ENCODE data around the gene SERP2. TPM values are rescaled to one million over a fixed set of nuclear protein-coding genes. Genes with fewer than 3 reads are reported as not detected.

SERP2 gene
- total and polyA plus RNA-seq, 2 of the 13 experiments (the other 11 are each of a cell fraction or from before 2014, with no cell fraction given), result not detected

DNA sequence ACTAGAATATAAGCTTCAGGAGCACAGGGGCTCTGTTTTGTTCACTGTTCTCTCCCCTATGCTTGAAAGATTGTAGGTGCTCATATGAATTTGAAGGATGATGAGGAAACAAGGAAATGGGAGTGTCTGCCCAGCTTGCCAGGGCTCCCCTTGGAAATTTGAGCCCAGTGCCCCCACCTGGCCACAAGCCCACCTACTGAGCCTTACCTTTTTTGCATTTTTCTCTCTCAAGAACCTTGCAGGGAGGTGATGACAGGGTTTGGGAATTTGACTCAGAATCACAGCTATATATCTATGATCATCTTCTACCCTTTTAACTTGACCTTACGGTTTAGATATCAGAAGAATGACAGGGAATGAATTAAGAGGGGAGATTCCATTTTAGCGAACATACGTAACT lies 33.8 kb downstream of the SERP2 start:
- ATAC-seq, result no peak
- Histone ChIP-seq H3K79me2 (ENCODE audit: insufficient read depth, low read length) (no peaks in the 10 kb centered on the region), H3K36me3 (replicated peaks in 1 of 2; ENCODE audit: control insufficient read depth in 1 of 2, insufficient read depth in 2 of 2, low read length in 2 of 2) (no peaks in the 10 kb centered on the region), H3K9ac (ENCODE audit: insufficient read depth, low read depth, low read length) (no peak overlapping the region), H3K27me3 (ENCODE audit: control insufficient read depth in 1 of 2, insufficient read depth in 2 of 2, low read length in 2 of 2) (no peaks in the 10 kb centered on the region; a peak in 2 of 5 replicates), H2AFZ (ENCODE audit: low read length) (no peak overlapping the region), H4K20me1 (ENCODE audit: insufficient read depth, low read length) (no peaks in the 10 kb centered on the region), H3K4me1 (ENCODE audit: insufficient read depth, low read length) (peaks cover 56% of the 10 kb centered on the region), H3K27ac (ENCODE audit: extremely low read length, insufficient read depth, low read length) (no peak overlapping the region), H3K4me3 (replicated peaks in 1 of 3; ENCODE audit: insufficient read depth in 1 of 3, low read depth in 2 of 3, low read length in 3 of 3) (no peak overlapping the region), H3K9me3 (ENCODE audit: low read length) (no peaks in the 10 kb centered on the region), H3K4me2 (ENCODE audit: low read depth, low read length) (no peak overlapping the region)
- FAIRE-seq, result no peak
- in situ Hi-C loops (cut with HindIII; ENCODE audit: extremely low pct_ligation_motif_present, low pct_unique_long_range_greater_than_20kb) (no loop called here), intact Hi-C loops (cut with micrococcal nuclease; ENCODE audit: unreplicated experiment) (no loop called here)
- DNase-seq (ENCODE audit: low spot score), result no peak
- ChIA-PET POLR2A (interaction anchor here (5.2 kb wide), 1 partner anchor 29 kb away, joined by 96 read pairs; no protein-coding TSS in a partner anchor), CTCF (ENCODE audit: low intra/inter-chr PET ratio, low total read pairs) (no interaction called here)
- BruUV-seq (replicated peaks), result no TSS peak
- 75% methylated on average over 3 of the region's 3 CpGs for WGBS (ENCODE audit: low lambda C conversion rate)
- TF ChIP-seq CCAR2 (optimal IDR thresholded peaks at IDR 0.05; ENCODE audit: low read depth, low read length), result no peak
- TF ChIP-seq NRL (CRISPR knock-in tag; IDR thresholded peaks at IDR 0.05; ENCODE audit: borderline replicate concordance), result no peak
- TF ChIP-seq, protein P1, sequence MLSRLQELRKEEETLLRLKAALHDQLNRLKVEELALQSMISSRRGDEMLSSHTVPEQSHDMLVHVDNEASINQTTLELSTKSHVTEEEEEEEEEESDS (CRISPR knock-in tag; IDR thresholded peaks at IDR 0.05; ENCODE audit: borderline replicate concordance), result no peak
- TF ChIP-seq TRIM24 (CRISPR knock-in tag; IDR thresholded peaks at IDR 0.05), result no peak
- no peak for TF ChIP-seq MTA3 (CRISPR knock-in tag; IDR thresholded peaks at IDR 0.05)
- TF ChIP-seq, protein P2, sequence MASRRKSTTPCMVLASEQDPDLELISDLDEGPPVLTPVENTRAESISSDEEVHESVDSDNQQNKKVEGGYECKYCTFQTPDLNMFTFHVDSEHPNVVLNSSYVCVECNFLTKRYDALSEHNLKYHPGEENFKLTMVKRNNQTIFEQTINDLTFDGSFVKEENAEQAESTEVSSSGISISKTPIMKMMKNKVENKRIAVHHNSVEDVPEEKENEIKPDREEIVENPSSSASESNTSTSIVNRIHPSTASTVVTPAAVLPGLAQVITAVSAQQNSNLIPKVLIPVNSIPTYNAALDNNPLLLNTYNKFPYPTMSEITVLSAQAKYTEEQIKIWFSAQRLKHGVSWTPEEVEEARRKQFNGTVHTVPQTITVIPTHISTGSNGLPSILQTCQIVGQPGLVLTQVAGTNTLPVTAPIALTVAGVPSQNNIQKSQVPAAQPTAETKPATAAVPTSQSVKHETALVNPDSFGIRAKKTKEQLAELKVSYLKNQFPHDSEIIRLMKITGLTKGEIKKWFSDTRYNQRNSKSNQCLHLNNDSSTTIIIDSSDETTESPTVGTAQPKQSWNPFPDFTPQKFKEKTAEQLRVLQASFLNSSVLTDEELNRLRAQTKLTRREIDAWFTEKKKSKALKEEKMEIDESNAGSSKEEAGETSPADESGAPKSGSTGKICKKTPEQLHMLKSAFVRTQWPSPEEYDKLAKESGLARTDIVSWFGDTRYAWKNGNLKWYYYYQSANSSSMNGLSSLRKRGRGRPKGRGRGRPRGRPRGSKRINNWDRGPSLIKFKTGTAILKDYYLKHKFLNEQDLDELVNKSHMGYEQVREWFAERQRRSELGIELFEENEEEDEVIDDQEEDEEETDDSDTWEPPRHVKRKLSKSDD (CRISPR knock-in tag; IDR thresholded peaks at IDR 0.05; ENCODE audit: low read depth), result no peak
- TF ChIP-seq SPEN (CRISPR knock-in tag; IDR thresholded peaks at IDR 0.05; ENCODE audit: low read depth), result no peak
- TF ChIP-seq RELA (CRISPR knock-in tag; IDR thresholded peaks at IDR 0.05), result no peak
- TF ChIP-seq ZNF768 (CRISPR knock-in tag; IDR thresholded peaks at IDR 0.05), result no peak
- TF ChIP-seq, protein P3, sequence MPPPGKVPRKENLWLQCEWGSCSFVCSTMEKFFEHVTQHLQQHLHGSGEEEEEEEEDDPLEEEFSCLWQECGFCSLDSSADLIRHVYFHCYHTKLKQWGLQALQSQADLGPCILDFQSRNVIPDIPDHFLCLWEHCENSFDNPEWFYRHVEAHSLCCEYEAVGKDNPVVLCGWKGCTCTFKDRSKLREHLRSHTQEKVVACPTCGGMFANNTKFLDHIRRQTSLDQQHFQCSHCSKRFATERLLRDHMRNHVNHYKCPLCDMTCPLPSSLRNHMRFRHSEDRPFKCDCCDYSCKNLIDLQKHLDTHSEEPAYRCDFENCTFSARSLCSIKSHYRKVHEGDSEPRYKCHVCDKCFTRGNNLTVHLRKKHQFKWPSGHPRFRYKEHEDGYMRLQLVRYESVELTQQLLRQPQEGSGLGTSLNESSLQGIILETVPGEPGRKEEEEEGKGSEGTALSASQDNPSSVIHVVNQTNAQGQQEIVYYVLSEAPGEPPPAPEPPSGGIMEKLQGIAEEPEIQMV (CRISPR knock-in tag; IDR thresholded peaks at IDR 0.05; ENCODE audit: low read depth), result no peak
- TF ChIP-seq, protein P4, sequence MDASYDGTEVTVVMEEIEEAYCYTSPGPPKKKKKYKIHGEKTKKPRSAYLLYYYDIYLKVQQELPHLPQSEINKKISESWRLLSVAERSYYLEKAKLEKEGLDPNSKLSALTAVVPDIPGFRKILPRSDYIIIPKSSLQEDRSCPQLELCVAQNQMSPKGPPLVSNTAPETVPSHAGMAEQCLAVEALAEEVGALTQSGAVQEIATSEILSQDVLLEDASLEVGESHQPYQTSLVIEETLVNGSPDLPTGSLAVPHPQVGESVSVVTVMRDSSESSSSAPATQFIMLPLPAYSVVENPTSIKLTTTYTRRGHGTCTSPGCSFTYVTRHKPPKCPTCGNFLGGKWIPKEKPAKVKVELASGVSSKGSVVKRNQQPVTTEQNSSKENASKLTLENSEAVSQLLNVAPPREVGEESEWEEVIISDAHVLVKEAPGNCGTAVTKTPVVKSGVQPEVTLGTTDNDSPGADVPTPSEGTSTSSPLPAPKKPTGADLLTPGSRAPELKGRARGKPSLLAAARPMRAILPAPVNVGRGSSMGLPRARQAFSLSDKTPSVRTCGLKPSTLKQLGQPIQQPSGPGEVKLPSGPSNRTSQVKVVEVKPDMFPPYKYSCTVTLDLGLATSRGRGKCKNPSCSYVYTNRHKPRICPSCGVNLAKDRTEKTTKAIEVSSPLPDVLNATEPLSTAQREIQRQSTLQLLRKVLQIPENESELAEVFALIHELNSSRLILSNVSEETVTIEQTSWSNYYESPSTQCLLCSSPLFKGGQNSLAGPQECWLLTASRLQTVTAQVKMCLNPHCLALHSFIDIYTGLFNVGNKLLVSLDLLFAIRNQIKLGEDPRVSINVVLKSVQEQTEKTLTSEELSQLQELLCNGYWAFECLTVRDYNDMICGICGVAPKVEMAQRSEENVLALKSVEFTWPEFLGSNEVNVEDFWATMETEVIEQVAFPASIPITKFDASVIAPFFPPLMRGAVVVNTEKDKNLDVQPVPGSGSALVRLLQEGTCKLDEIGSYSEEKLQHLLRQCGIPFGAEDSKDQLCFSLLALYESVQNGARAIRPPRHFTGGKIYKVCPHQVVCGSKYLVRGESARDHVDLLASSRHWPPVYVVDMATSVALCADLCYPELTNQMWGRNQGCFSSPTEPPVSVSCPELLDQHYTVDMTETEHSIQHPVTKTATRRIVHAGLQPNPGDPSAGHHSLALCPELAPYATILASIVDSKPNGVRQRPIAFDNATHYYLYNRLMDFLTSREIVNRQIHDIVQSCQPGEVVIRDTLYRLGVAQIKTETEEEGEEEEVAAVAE (CRISPR knock-in tag; IDR thresholded peaks at IDR 0.05; ENCODE audit: borderline replicate concordance), result no peak
- no peak for TF ChIP-seq CHD2 (IDR thresholded peaks at IDR 0.05; ENCODE audit: low read depth, low read length)
- TF ChIP-seq, protein P5, sequence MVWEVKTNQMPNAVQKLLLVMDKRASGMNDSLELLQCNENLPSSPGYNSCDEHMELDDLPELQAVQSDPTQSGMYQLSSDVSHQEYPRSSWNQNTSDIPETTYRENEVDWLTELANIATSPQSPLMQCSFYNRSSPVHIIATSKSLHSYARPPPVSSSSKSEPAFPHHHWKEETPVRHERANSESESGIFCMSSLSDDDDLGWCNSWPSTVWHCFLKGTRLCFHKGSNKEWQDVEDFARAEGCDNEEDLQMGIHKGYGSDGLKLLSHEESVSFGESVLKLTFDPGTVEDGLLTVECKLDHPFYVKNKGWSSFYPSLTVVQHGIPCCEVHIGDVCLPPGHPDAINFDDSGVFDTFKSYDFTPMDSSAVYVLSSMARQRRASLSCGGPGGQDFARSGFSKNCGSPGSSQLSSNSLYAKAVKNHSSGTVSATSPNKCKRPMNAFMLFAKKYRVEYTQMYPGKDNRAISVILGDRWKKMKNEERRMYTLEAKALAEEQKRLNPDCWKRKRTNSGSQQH (CRISPR knock-in tag; IDR thresholded peaks at IDR 0.05; ENCODE audit: low read depth), result no peak
- no peak for TF ChIP-seq NFE2 (CRISPR knock-in tag; IDR thresholded peaks at IDR 0.05)
- TF ChIP-seq, protein P6, sequence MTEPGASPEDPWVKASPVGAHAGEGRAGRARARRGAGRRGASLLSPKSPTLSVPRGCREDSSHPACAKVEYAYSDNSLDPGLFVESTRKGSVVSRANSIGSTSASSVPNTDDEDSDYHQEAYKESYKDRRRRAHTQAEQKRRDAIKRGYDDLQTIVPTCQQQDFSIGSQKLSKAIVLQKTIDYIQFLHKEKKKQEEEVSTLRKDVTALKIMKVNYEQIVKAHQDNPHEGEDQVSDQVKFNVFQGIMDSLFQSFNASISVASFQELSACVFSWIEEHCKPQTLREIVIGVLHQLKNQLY (CRISPR knock-in tag; IDR thresholded peaks at IDR 0.05), result no peak

Data from HepG2 (cell line).